Neural cell (in vitro differentiated cells): Measurements from ENCODE around the gene HOXA10.

Experiments used
- CTCF ChIP-seq: fragments of 450-650 bp; IDR thresholded peaks from 2 replicates; pipeline ENCODE4 v1.5.1; 2014; ENCODE audit warnings: antibody characterized with exemption, mild to moderate bottlenecking, moderate library complexity; ENCODE audit not compliant: poor library complexity, severe bottlenecking
- EP300 ChIP-seq: fragments of 450-650 bp; conservative IDR thresholded peaks from 2 replicates; pipeline ENCODE4 v1.6.1; 2014; ENCODE audit warnings: antibody characterized with exemption, mild to moderate bottlenecking, moderate library complexity; ENCODE audit not compliant: poor library complexity, severe bottlenecking
- EZH2 ChIP-seq: fragments of 200-600, 300-800 bp; shearing (Covaris generic), sonication (generic); IDR thresholded peaks from 2 replicates; pipeline ENCODE4 v1.6.1; 2014; ENCODE audit warnings: antibody characterized with exemption, low read length, borderline replicate concordance, mild to moderate bottlenecking; ENCODE audit not compliant: insufficient read depth, poor library complexity, severe bottlenecking
- MXI1 ChIP-seq: fragments of 450-650 bp; conservative IDR thresholded peaks from 2 replicates; pipeline ENCODE4 v1.6.1; 2014; ENCODE audit warnings: antibody characterized with exemption, mild to moderate bottlenecking; ENCODE audit not compliant: poor library complexity, severe bottlenecking
- POLR2AphosphoS5 ChIP-seq: IDR thresholded peaks from 2 replicates; pipeline ENCODE4 v1.6.1; 2012
- RAD21 ChIP-seq: fragments of 450-650 bp; conservative IDR thresholded peaks from 2 replicates; pipeline ENCODE4 v1.6.1; 2014; ENCODE audit warnings: antibody characterized with exemption, mild to moderate bottlenecking, moderate library complexity
- REST ChIP-seq: IDR thresholded peaks from 2 replicates; pipeline ENCODE4 v1.6.1; 2012; ENCODE audit warnings: borderline replicate concordance
- SMC3 ChIP-seq: fragments of 450-650 bp; conservative IDR thresholded peaks from 2 replicates; pipeline ENCODE4 v1.6.1; 2014; ENCODE audit warnings: antibody characterized with exemption, mild to moderate bottlenecking, moderate library complexity; ENCODE audit not compliant: poor library complexity
- TAF1 ChIP-seq: IDR thresholded peaks from 2 replicates; pipeline ENCODE4 v1.6.1; 2012; ENCODE audit warnings: low read depth

GRCh38 chr7:27143950-27144780, 30.0 kb downstream of the HOXA10 start:
- TF ChIP-seq EP300 (no peak), CTCF (no peak), MXI1 (no peak), EZH2 (peak; percentile 38), RAD21 (no peak), POLR2AphosphoS5 (no peak), TAF1 (no peak), REST (no peak), SMC3 (no peak)
